8988T (cell line): ENCODE data around the gene PEX10.

Experiments
- DNase-seq: peaks from one replicate; pipeline ENCODE4 v3.0.0; 2011

Gene PEX10

DNA sequence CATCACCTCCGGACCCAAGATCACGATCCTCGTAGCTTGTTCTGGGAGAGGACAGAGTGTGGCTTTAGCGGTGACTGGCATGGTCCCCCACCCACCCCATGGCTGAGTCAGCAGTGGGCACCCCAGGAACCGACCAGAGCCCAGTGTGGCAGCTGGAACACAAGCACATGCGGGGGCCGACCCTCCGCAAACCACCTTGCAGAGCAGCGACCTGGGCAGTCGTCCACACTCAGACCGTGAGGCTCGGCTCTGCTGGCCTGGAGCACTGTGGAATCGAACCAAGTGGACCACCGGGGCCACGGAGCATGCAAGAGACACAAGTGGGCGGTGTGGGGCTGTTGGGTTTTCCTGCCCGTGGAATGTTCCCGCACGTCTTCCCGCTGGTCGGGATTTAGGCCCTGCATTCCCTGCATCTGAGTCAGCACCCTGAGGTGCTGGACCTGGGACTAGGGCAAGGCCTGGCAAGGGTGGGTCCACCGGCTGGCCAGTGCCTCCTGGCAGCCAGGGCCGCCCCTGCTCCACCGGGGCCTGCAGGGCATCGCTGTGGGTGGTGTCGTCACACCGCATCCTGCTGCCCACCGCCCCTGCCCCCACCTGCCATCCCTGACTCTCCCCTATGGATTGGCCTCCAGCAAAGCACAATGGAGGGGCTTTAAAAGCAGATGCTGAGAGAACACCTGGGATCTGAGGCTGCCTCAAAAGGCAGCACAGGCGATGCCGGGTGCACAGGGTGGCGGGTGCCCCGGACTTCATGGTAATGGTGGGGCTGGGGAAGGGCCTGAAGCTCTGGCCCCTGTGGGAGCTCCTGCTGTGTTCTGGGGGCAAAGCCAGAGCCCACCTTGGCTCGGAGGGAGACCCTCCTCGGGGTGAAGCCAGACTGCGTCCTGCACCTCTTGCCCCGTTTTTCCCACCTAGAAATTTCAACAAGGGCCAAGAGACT, 39.5 kb downstream of the PEX10 start:
- DNase-seq, result no peak

GRCh38 chr1:2368053-2368744, 44.2 kb downstream of the PEX10 start:
- DNase-seq, result no peak

DNA sequence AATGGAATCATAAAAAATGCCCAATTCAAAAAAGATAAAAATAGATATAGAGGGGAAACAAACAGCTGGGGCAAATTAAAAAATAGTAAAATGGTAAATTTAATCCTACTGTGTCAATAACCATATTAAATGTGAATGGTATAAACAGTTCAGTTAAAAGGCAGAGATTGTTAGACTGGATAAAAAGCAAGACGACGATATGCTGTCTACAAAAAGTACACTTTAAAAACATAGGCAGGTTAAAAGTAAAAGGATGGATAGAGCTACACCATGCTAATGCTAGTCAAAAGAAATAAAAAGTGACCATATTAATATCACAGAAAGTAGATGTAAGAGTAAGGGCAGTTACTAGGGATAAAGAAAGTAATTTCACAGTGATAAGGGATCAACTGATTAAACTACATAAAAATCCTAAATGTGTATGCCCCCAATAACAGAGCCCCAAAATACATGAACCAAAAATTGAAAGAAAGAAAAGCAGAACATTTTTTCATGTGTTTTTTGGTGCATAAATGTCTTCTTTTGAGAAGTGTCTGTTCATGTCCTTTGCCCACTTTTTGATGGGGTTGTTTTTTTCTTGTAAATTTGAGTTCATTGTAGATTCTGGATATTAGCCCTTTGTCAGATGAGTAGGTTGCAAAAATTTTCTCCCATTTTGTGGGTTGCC, 48.4 kb downstream of the PEX10 start:
- DNase-seq, result no peak

- DNase-seq, result no peak
Observed at GRCh38 chr1:2360588-2361364, 51.6 kb downstream of the PEX10 start.

DNA sequence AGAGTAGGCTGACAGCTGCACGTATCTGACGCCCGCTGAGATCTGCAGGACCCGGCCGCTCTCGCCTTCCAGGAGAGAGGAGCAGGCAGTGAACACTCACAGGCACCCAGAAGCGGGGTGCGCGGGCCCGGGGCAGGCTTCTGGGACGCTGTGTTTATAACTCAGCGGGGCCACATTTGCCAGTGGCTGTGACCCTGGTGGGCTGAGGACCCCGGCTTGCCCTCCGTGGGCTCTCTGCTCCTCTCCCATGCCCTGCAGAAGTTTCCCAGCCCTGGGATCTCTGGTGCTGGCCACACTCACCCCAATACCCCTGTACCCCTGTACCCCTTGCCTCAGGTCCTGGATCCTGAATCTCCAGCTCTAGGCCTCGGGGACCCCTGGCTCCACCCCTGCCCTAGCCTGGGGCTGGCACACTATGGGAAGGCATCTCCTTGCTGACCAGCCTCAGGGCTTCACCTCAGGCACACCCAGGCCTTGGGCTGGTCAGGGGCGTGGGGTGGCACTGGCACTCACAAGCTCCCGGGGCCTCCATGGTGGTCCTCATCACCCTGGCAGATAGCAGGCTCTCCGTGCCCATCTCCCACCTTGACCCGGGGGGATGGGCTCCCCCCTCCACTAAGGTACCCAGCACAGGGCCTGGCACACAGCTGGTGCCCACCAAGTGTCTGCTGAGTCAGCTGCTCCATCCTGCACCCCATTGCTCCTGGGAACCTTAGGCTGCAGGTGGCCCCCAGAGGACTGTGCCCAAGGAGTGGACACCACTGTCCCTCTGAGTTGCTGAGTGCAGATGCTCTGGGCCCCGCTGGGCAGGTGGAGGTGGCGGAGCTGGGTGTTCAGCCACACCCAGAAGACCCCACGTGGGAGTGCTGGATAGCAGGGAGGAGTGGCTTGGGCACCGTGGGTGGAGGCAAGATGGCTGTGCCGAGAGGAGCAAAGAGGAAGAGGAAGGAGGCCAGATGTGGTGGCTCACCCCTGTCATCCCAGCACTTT, 53.4 kb downstream of the PEX10 start:
- no peak for DNase-seq

- no peak for DNase-seq
Observed at GRCh38 chr1:2358072-2358471, 54.3 kb downstream of the PEX10 start.

DNA sequence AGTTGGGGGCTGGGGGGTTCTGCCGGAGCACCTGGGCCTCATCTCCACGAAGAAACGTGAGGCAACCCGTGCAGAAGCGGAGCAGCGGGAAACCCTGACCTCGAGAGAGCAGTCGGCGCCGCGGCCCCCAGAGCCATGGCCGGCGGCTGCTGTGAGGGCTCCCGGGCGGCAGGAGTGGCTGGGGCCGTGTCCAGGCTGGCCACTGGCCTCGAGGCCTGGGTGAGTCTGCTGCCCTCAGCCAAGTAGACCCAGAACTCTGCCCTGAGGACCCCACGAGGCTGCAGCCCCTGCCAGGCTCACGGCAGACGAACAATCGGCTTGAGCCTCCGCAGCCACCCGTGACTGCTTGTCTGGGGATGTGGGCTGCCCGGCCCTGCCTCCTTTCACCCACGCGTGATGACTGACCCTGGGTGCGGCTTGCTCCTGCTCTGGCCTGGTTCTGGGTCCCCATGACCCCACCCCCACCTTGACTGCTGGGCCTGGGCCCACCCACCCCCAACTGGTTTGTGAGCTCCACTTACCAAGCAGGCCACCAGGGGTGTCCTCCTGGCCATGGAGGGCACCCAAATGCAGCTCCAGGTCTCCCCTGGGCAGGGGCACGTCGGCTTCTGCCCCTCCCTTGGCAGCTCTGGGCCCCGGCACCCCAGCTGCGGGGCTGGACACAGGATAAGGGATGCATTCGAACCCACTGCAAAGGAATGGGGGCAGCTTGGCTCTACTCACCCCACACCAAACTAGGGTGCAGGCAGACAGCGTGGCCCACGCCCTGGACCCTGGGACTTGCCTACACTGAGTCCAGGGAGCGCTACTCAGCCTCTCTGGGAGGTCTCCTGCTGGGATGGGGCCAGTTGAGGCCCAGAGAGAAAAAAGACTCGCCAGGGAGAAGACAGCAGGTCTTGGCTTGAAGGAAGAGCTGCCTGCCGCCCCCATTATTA, 55.2 kb downstream of the PEX10 start:
- no peak for DNase-seq

- DNase-seq, result no peak
Observed at GRCh38 chr1:2356401-2356800, 56.0 kb downstream of the PEX10 start.

GRCh38 chr1:2355373-2356261, 56.7 kb downstream of the PEX10 start:
- no peak for DNase-seq

DNA sequence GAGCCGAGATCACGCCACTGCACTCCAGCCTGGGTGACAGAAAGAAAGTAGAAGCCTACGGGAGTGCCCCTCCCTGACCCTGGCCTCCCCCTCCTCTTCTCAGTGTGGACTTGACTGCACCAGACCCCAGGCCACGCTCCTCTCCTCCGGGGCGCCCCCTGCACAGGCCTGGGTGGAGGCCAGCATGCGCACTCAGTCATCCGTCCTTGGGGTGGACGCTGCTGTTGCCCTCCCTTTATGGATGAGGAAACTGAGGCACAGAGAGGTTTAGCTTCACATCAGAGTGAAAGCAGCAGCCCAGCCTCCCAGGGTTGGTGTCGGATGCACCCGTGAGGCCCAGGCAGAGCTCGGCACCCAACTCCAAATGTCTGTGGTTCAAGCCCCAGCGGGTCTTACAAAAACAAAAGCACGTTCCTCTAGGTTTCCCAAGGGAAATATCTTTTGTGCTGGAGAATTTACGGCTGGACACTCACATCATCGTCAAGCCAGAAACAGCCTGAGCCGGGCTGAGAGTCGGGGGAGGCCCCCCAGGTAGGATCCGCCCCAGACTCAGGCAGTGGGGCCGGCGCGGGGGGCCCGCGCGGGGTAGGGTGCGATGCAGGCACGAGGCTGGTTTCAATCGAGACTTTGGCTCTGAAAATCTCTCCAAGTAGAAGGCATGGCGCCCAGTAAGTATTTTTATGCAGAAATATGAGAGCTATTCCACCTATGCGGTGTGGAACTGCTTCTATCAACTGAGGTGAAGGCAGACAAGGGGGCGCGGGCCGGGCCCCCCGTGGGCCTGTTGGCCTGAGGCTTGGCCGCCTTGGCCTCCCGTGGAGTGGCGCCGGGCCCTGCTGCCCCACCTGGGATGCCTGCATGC, 57.6 kb downstream of the PEX10 start:
- no peak for DNase-seq
